ENCODE measurements around the gene SPECC1L. TPM values are rescaled to one million over a fixed set of nuclear protein-coding genes. Genes with fewer than 3 reads are reported as not detected.

SPECC1L gene
- total RNA-seq, 1 experiment from 2014 or later, result 40.8 TPM

GRCh38 chr22:24431309-24432034 is 160.8 kb downstream of the SPECC1L start:
- H4K20me1 ChIP-seq (ENCODE audit: insufficient read depth), result no peaks in the 10 kb centered on the region
- intact Hi-C loops (cut with micrococcal nuclease), result no loop called here
- H3K9me2 ChIP-seq (ENCODE audit: insufficient read depth), result no peaks in the 10 kb centered on the region
- no peak overlapping the region for H3K4me3 ChIP-seq (replicated peaks in 1 of 2; ENCODE audit: low read depth in 1 of 2, low read length in 2 of 2)
- DNase-seq (ENCODE audit: low read depth, low spot score) (no peak), ATAC-seq (no peak)
- H3K27me3 ChIP-seq (ENCODE audit: insufficient read depth, low read length), result no peaks in the 10 kb centered on the region
- no peak overlapping the region for H3K4me2 ChIP-seq (ENCODE audit: low read length)
- BruUV-seq (replicated peaks), result no TSS peak
- no peaks in the 10 kb centered on the region for H3K36me3 ChIP-seq (ENCODE audit: control insufficient read depth in 1 of 2, insufficient read depth in 2 of 2, low read length in 2 of 2)
- H3K79me2 ChIP-seq (ENCODE audit: insufficient read depth, low read length), result no peaks in the 10 kb centered on the region
- H2AFZ ChIP-seq (ENCODE audit: low read depth, low read length, poor library complexity, severe bottlenecking), result no peak overlapping the region
- ChIA-PET CTCF (interaction anchor here (0.5 to 1.9 kb wide), 2 partner anchors 9 to 527 kb away, joined by 3 to 5 read pairs; no protein-coding TSS in a partner anchor), POLR2A (no interaction called here), RAD21 (ENCODE audit: low non-redundant PET in 1 of 2, low total read pairs in 2 of 2, uncharacterized antibody in 2 of 2, unreplicated experiment in 2 of 2) (no interaction called here)
- H3K4me1 ChIP-seq (ENCODE audit: control insufficient read depth in 1 of 2, insufficient read depth in 2 of 2, low read length in 2 of 2), result peaks cover 0 to 14% of the 10 kb centered on the region in 2 experiments; a peak in 2 of 4 replicates
- H3K9ac ChIP-seq (ENCODE audit: low read length), result no peak overlapping the region
- TF ChIP-seq RAD21 (IDR thresholded peaks at IDR 0.05; ENCODE audit: low read depth) (no peak), POLR2AphosphoS5 (IDR thresholded peaks at IDR 0.05; ENCODE audit: low read depth, low read length) (no peak), ZBTB33 (IDR thresholded peaks at IDR 0.05; ENCODE audit: extremely low read depth, insufficient replicate concordance, low read length) (no peak), EGR1 (IDR thresholded peaks at IDR 0.05; ENCODE audit: low read depth) (no peak), ATF3 (IDR thresholded peaks at IDR 0.05) (no peak), SP1 (IDR thresholded peaks at IDR 0.05; ENCODE audit: low read depth) (no peak), JUND (IDR thresholded peaks at IDR 0.05) (no peak)
- H3K27ac ChIP-seq (ENCODE audit: low read depth, low read length), result no peak overlapping the region
- no peaks in the 10 kb centered on the region for H3K9me3 ChIP-seq (ENCODE audit: control insufficient read depth in 1 of 2, insufficient read depth in 1 of 2, low read depth in 1 of 2, low read length in 2 of 2)
